HCT116 (cell line): ENCODE measurements around the gene DNAJB13. TPM values are rescaled to one million over a fixed set of nuclear protein-coding genes. Genes with fewer than 3 reads are reported as not detected.

Source experiments
- ATAC-seq: fragments of 200-7000 bp; cut with Tn5 transposase; 2 replicates; pipeline ENCODE4 v1.9.1; 2020; ENCODE audit warnings: mild to moderate bottlenecking, moderate library complexity
- BruUV-seq: library from RNA; stranded (reverse); fragments of 400-500 nt; replicated peaks from 2 replicates; lab custom pipeline; 2021; lab: Mats Ljungman, UMichigan
- CTCF ChIA-PET: fragments of 300-600 bp; sonication (Branson Sonifier 250); formaldehyde crosslinking; loops from one replicate; lab custom pipeline; 2021; ENCODE audit warnings: antibody characterized with exemption; lab: Charles Lee
- POLR2A ChIA-PET: fragments of 300-600, 350-600 bp; sonication (Branson Sonifier 250); formaldehyde crosslinking; loops from one replicate; lab custom pipeline; 2021; ENCODE audit warnings: antibody characterized with exemption; lab: Charles Lee
- RAD21 ChIA-PET, 2 experiments: fragments of 300-600 bp; sonication (Branson Sonifier 250); formaldehyde crosslinking; loops; one replicate each; lab custom pipeline; 2023; ENCODE audit warnings: low total read pairs in 2 of 2; ENCODE audit not compliant: uncharacterized antibody in 2 of 2, unreplicated experiment in 2 of 2, low non-redundant PET in 1 of 2; lab: Charles Lee
- DNase-seq: peaks from one replicate; pipeline ENCODE4 v3.0.0-alpha.2; 2010; ENCODE audit warnings: low read depth, low spot score
- H2AFZ ChIP-seq: fragments of 200-600 bp; shearing (Covaris generic), sonication (generic); 2 replicates; pipeline ENCODE4 v1.6.1; 2017; ENCODE audit warnings: low read depth, mixed run types, mixed read lengths, antibody characterized with exemption, low read length; ENCODE audit not compliant: poor library complexity, severe bottlenecking
- H3K27ac ChIP-seq: 2 replicates; pipeline ENCODE4 v1.5.1; 2012; ENCODE audit warnings: low read depth, low read length
- H3K27me3 ChIP-seq: fragments of 200-600 bp; sonication (generic); 2 replicates; pipeline ENCODE4 v1.6.1; 2016; ENCODE audit warnings: mixed run types, low read length, mixed read lengths; ENCODE audit not compliant: insufficient read depth
- H3K36me3 ChIP-seq, 2 experiments: fragments of 200-500 bp in 1 of 2; fragments of 200-600 bp in 1 of 2; sonication (Bioruptor generic) in 1 of 2; sonication (generic) in 1 of 2; 2 replicates each; pipeline versions ENCODE4 v1.5.1 to v1.6.1; 2014 to 2016; ENCODE audit warnings: low read length in 2 of 2, inconsistent platforms in 1 of 2, mixed read lengths in 1 of 2, mixed run types in 1 of 2; ENCODE audit not compliant: insufficient read depth in 2 of 2, control insufficient read depth in 1 of 2
- H3K4me1 ChIP-seq, 2 experiments: fragments of 200-600 bp in 1 of 2; sonication (generic) in 1 of 2; 2 replicates each; pipeline versions ENCODE4 v1.5.1 to v1.6.1; 2012 to 2017; ENCODE audit warnings: low read length in 2 of 2, inconsistent platforms in 1 of 2, mild to moderate bottlenecking in 1 of 2, mixed read lengths in 1 of 2, mixed run types in 1 of 2, moderate library complexity in 1 of 2; ENCODE audit not compliant: insufficient read depth in 2 of 2, control insufficient read depth in 1 of 2
- H3K4me2 ChIP-seq: fragments of 200-600 bp; sonication (generic); 2 replicates; pipeline ENCODE4 v1.6.1; 2017; ENCODE audit warnings: mixed run types, low read length, mixed read lengths
- H3K4me3 ChIP-seq, 2 experiments: fragments of 200-600 bp in 1 of 2; sonication (generic) in 1 of 2; replicated peaks in 1 of 2; 2 replicates each; pipeline ENCODE4 v1.5.1; 2011 to 2016; ENCODE audit warnings: low read length in 2 of 2, control low read depth in 1 of 2, low read depth in 1 of 2, mild to moderate bottlenecking in 1 of 2, mixed read lengths in 1 of 2, mixed run types in 1 of 2
- H3K79me2 ChIP-seq: fragments of 200-600 bp; sonication (generic); 2 replicates; pipeline ENCODE4 v1.6.1; 2017; ENCODE audit warnings: mild to moderate bottlenecking, mixed run types, low read length, moderate library complexity, mixed read lengths; ENCODE audit not compliant: insufficient read depth
- H3K9ac ChIP-seq: fragments of 200-600 bp; sonication (generic); 2 replicates; pipeline ENCODE4 v1.6.1; 2016; ENCODE audit warnings: low read length, mixed read lengths
- H3K9me2 ChIP-seq: fragments of 200-600 bp; sonication (generic), shearing (Covaris generic); 2 replicates; pipeline ENCODE4 v1.6.1; 2017; ENCODE audit warnings: mixed run types, mild to moderate bottlenecking, moderate library complexity; ENCODE audit not compliant: insufficient read depth
- H3K9me3 ChIP-seq, 2 experiments: fragments of 200-500 bp in 1 of 2; fragments of 200-600 bp in 1 of 2; sonication (Bioruptor generic) in 1 of 2; sonication (generic) in 1 of 2; 2 replicates each; pipeline ENCODE4 v1.6.1; 2014 to 2017; ENCODE audit warnings: low read length in 2 of 2, mixed read lengths in 2 of 2, inconsistent platforms in 1 of 2, low read depth in 1 of 2, mild to moderate bottlenecking in 1 of 2, mixed run types in 1 of 2, moderate library complexity in 1 of 2; ENCODE audit not compliant: control insufficient read depth in 1 of 2, insufficient read depth in 1 of 2
- H4K20me1 ChIP-seq: fragments of 200-600 bp; sonication (generic), shearing (Covaris generic); 2 replicates; pipeline ENCODE4 v1.6.1; 2017; ENCODE audit warnings: mixed run types, mild to moderate bottlenecking, moderate library complexity; ENCODE audit not compliant: insufficient read depth
- CBX3 ChIP-seq: IDR thresholded peaks from 2 replicates; pipeline ENCODE4 v1.6.1; 2012; ENCODE audit warnings: low read depth
- EGR1 ChIP-seq: IDR thresholded peaks from 2 replicates; pipeline ENCODE4 v1.6.1; 2012; ENCODE audit warnings: low read depth
- ELF1 ChIP-seq: IDR thresholded peaks from 2 replicates; pipeline ENCODE4 v1.6.1; 2012; ENCODE audit warnings: low read depth, borderline replicate concordance
- EZH2phosphoT487 ChIP-seq: fragments of 200-600 bp; IDR thresholded peaks from 2 replicates; pipeline ENCODE4 v1.6.1; 2018; ENCODE audit warnings: antibody characterized with exemption, borderline replicate concordance
- FOSL1 ChIP-seq: IDR thresholded peaks from 2 replicates; pipeline ENCODE4 v1.6.1; 2012; ENCODE audit warnings: low read depth
- SIN3A ChIP-seq: IDR thresholded peaks from 2 replicates; pipeline ENCODE4 v1.6.1; 2012; ENCODE audit warnings: low read depth
- SRF ChIP-seq: IDR thresholded peaks from 2 replicates; pipeline ENCODE4 v1.6.1; 2012; ENCODE audit warnings: low read depth
- TCF7L2 ChIP-seq: IDR thresholded peaks from 2 replicates; pipeline ENCODE4 v1.7.0; 2011; ENCODE audit warnings: borderline replicate concordance, inconsistent platforms; ENCODE audit not compliant: insufficient read depth, insufficient read length; ENCODE audit errors: extremely low read depth
- YY1 ChIP-seq: IDR thresholded peaks from 2 replicates; pipeline ENCODE4 v1.6.1; 2011; ENCODE audit warnings: low read length, low read depth, moderate library complexity, mild to moderate bottlenecking; ENCODE audit not compliant: insufficient replicate concordance; ENCODE audit errors: extremely low read depth
- intact Hi-C: fragments of 100-400 bp; cut with micrococcal nuclease; formaldehyde crosslinking; loops from 2 replicates; pipeline ENCODE4 v1.10.0; 2022
- total RNA-seq: library from RNA; stranded (reverse); gene quantifications from one replicate; pipeline ENCODE4 v1.2.1, GENCODE V29; 2021; ENCODE audit not compliant: unreplicated experiment
- TF ChIP-seq, protein P1 (sequence below): IDR thresholded peaks from 2 replicates; pipeline ENCODE4 v1.6.1; 2012
- TF ChIP-seq, protein P2 (sequence below): IDR thresholded peaks from 2 replicates; pipeline ENCODE4 v1.6.1; 2012; ENCODE audit warnings: low read depth
- TF ChIP-seq, protein P3 (sequence below): IDR thresholded peaks from 2 replicates; pipeline ENCODE4 v1.6.1; 2012

DNAJB13 gene
- total RNA-seq, 1 experiment from 2014 or later = 0.22 TPM

DNA sequence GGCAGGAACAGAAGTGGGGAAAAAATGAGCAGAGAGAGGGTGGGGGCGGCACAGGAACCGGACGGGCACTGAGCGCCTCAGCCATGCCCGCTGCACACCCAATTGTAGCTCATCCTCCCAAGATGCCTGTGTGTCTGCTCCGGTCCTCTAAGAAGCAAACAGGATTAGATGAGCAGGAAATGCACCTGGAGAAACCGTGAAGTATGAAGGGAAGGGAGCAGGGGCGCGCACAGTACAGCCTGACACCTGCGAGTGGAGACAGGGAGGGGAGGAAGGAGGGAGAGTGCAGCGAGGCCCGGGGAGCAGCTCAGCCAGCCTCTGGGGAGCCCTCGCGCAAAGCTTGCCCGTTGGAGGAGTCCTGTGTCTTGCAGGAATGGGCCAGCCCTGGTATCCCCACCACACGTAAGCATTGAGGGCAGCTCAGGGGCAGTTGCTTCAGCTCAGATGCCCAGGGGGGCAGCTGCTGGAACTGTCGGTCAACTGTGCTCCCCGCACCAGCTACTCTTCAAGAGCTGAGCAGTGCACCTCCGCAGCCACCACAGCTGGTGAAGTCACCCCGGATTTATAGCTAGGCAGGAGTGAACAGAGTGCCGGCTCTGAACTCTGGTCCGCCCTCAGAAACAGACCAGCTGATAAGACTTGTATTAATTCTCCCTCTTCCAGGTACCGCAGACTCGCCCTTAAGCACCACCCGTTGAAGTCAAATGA, 7.0 kb downstream of the DNAJB13 start:
- no peak for ATAC-seq
- H3K9me3 ChIP-seq = no peaks in the 10 kb centered on the region

GRCh38 chr11:73958521-73959141, 7.8 kb downstream of the DNAJB13 start:
- H3K9ac ChIP-seq = no peak overlapping the region
- ChIA-PET CTCF (no interaction called here), RAD21 (no interaction called here), POLR2A (no interaction called here)
- H3K9me2 ChIP-seq = no peaks in the 10 kb centered on the region
- intact Hi-C loops = no loop called here
- DNase-seq = no peak
- no peak overlapping the region for H3K4me3 ChIP-seq
- H3K27ac ChIP-seq = no peak overlapping the region
- no peaks in the 10 kb centered on the region for H4K20me1 ChIP-seq
- H2AFZ ChIP-seq = no peak overlapping the region
- H3K79me2 ChIP-seq = no peaks in the 10 kb centered on the region
- H3K9me3 ChIP-seq = no peaks in the 10 kb centered on the region
- no peaks in the 10 kb centered on the region for H3K36me3 ChIP-seq
- TF ChIP-seq FOSL1 (no peak), EGR1 (no peak), YY1 (no peak), EZH2phosphoT487 (no peak), SIN3A (no peak), CBX3 (no peak), TCF7L2 (no peak)
- TF ChIP-seq, protein P1, sequence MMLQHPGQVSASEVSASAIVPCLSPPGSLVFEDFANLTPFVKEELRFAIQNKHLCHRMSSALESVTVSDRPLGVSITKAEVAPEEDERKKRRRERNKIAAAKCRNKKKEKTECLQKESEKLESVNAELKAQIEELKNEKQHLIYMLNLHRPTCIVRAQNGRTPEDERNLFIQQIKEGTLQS = no peak
- TF ChIP-seq, protein P2, sequence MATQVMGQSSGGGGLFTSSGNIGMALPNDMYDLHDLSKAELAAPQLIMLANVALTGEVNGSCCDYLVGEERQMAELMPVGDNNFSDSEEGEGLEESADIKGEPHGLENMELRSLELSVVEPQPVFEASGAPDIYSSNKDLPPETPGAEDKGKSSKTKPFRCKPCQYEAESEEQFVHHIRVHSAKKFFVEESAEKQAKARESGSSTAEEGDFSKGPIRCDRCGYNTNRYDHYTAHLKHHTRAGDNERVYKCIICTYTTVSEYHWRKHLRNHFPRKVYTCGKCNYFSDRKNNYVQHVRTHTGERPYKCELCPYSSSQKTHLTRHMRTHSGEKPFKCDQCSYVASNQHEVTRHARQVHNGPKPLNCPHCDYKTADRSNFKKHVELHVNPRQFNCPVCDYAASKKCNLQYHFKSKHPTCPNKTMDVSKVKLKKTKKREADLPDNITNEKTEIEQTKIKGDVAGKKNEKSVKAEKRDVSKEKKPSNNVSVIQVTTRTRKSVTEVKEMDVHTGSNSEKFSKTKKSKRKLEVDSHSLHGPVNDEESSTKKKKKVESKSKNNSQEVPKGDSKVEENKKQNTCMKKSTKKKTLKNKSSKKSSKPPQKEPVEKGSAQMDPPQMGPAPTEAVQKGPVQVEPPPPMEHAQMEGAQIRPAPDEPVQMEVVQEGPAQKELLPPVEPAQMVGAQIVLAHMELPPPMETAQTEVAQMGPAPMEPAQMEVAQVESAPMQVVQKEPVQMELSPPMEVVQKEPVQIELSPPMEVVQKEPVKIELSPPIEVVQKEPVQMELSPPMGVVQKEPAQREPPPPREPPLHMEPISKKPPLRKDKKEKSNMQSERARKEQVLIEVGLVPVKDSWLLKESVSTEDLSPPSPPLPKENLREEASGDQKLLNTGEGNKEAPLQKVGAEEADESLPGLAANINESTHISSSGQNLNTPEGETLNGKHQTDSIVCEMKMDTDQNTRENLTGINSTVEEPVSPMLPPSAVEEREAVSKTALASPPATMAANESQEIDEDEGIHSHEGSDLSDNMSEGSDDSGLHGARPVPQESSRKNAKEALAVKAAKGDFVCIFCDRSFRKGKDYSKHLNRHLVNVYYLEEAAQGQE = no peak
- BruUV-seq = no TSS peak
- peaks cover 7 to 13% of the 10 kb centered on the region in 2 experiments; a peak in 3 of 4 replicates for H3K4me1 ChIP-seq
- no peak overlapping the region for H3K4me2 ChIP-seq
- ATAC-seq = no peak
- H3K27me3 ChIP-seq = no peaks in the 10 kb centered on the region

More for the DNA sequence above, 7.0 kb downstream of the DNAJB13 start:
- DNase-seq = no peak
- Histone ChIP-seq H3K27ac (no peak overlapping the region), H3K36me3 (no peaks in the 10 kb centered on the region), H3K27me3 (no peaks in the 10 kb centered on the region), H3K9ac (no peak overlapping the region), H4K20me1 (no peaks in the 10 kb centered on the region), H3K4me1 (peaks cover 7 to 13% of the 10 kb centered on the region in 2 experiments; a peak in 3 of 4 replicates), H3K4me3 (no peak overlapping the region), H3K9me2 (no peaks in the 10 kb centered on the region), H3K4me2 (no peak overlapping the region), H2AFZ (no peak overlapping the region), H3K79me2 (no peaks in the 10 kb centered on the region)
- BruUV-seq = no TSS peak
- RAD21 ChIA-PET = no interaction called here
- POLR2A ChIA-PET = no interaction called here
- CTCF ChIA-PET = no interaction called here
- intact Hi-C loops = no loop called here
- TF ChIP-seq, protein P3, sequence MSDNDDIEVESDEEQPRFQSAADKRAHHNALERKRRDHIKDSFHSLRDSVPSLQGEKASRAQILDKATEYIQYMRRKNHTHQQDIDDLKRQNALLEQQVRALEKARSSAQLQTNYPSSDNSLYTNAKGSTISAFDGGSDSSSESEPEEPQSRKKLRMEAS = no peak
- no peak for TF ChIP-seq SRF
- TF ChIP-seq TCF7L2 = no peak
- no peak for TF ChIP-seq CBX3
- no peak for TF ChIP-seq ELF1
- no peak for TF ChIP-seq YY1
- no peak for TF ChIP-seq EGR1
